GM23338 (cell line): ENCODE results near the gene SSBP2.

Experiments used
- EZH2 ChIP-seq: fragments of 200-600 bp; sonication (generic); IDR thresholded peaks from one replicate; pipeline ENCODE4 v1.8.0; 2017; ENCODE audit warnings: antibody characterized with exemption, mild to moderate bottlenecking, low read depth; ENCODE audit not compliant: unreplicated experiment
- STAT1 ChIP-seq: IDR thresholded peaks from one replicate; pipeline ENCODE4 v1.6.1; 2016; ENCODE audit warnings: antibody characterized with exemption; ENCODE audit not compliant: unreplicated experiment
- TF ChIP-seq, protein P1 (sequence below), 2 experiments: fragments of 200-600 bp in 1 of 2; sonication (generic) in 1 of 2; conservative IDR thresholded peaks; 2 replicates each; pipeline versions ENCODE4 v1.5.1 to v1.6.1; 2016 to 2017; ENCODE audit warnings: antibody characterized with exemption in 2 of 2, low read depth in 2 of 2, mild to moderate bottlenecking in 2 of 2, moderate library complexity in 1 of 2
- TF ChIP-seq, protein P2 (sequence below): IDR thresholded peaks from one replicate; pipeline ENCODE4 v1.6.1; 2018; ENCODE audit warnings: antibody characterized with exemption; ENCODE audit not compliant: unreplicated experiment
- TF ChIP-seq, protein P3 (sequence below): IDR thresholded peaks from 2 replicates; pipeline ENCODE4 v1.6.1; 2016; ENCODE audit warnings: antibody characterized with exemption

DNA sequence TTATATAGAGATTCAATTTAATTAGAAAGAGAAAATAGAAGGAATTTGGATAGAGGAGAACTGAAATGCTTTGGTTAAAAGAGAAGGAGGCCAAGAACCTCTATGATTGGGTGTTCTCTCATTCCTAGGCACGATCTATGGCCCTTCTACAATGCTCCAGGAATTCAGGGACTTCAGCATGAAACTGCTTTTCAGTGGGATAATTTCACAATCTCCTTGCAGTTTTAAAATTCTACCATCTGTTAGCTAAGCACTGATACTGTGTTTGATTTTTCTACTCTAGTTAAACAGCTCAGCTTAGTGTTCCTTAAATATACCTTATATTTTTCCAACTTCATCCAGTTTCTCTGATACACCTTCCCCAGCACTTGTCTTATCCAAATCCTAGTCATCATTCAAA is 141.9 kb downstream of the SSBP2 start:
- TF ChIP-seq, protein P1, sequence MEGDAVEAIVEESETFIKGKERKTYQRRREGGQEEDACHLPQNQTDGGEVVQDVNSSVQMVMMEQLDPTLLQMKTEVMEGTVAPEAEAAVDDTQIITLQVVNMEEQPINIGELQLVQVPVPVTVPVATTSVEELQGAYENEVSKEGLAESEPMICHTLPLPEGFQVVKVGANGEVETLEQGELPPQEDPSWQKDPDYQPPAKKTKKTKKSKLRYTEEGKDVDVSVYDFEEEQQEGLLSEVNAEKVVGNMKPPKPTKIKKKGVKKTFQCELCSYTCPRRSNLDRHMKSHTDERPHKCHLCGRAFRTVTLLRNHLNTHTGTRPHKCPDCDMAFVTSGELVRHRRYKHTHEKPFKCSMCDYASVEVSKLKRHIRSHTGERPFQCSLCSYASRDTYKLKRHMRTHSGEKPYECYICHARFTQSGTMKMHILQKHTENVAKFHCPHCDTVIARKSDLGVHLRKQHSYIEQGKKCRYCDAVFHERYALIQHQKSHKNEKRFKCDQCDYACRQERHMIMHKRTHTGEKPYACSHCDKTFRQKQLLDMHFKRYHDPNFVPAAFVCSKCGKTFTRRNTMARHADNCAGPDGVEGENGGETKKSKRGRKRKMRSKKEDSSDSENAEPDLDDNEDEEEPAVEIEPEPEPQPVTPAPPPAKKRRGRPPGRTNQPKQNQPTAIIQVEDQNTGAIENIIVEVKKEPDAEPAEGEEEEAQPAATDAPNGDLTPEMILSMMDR (conservative IDR thresholded peaks at IDR 0.05; ENCODE audit: low read depth in 2 of 2): no peak
- TF ChIP-seq, protein P2, sequence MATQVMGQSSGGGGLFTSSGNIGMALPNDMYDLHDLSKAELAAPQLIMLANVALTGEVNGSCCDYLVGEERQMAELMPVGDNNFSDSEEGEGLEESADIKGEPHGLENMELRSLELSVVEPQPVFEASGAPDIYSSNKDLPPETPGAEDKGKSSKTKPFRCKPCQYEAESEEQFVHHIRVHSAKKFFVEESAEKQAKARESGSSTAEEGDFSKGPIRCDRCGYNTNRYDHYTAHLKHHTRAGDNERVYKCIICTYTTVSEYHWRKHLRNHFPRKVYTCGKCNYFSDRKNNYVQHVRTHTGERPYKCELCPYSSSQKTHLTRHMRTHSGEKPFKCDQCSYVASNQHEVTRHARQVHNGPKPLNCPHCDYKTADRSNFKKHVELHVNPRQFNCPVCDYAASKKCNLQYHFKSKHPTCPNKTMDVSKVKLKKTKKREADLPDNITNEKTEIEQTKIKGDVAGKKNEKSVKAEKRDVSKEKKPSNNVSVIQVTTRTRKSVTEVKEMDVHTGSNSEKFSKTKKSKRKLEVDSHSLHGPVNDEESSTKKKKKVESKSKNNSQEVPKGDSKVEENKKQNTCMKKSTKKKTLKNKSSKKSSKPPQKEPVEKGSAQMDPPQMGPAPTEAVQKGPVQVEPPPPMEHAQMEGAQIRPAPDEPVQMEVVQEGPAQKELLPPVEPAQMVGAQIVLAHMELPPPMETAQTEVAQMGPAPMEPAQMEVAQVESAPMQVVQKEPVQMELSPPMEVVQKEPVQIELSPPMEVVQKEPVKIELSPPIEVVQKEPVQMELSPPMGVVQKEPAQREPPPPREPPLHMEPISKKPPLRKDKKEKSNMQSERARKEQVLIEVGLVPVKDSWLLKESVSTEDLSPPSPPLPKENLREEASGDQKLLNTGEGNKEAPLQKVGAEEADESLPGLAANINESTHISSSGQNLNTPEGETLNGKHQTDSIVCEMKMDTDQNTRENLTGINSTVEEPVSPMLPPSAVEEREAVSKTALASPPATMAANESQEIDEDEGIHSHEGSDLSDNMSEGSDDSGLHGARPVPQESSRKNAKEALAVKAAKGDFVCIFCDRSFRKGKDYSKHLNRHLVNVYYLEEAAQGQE: no peak
- TF ChIP-seq, protein P3, sequence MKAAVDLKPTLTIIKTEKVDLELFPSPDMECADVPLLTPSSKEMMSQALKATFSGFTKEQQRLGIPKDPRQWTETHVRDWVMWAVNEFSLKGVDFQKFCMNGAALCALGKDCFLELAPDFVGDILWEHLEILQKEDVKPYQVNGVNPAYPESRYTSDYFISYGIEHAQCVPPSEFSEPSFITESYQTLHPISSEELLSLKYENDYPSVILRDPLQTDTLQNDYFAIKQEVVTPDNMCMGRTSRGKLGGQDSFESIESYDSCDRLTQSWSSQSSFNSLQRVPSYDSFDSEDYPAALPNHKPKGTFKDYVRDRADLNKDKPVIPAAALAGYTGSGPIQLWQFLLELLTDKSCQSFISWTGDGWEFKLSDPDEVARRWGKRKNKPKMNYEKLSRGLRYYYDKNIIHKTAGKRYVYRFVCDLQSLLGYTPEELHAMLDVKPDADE: no peak
- no peak for TF ChIP-seq EZH2
- no peak for TF ChIP-seq STAT1
